Lower leg skin (tissue), 4 donors: ENCODE data around the gene APOLD1. TPM values are rescaled to one million over a fixed set of nuclear protein-coding genes. Genes with fewer than 3 reads are reported as not detected.
A peak's percentile ranks its signal among the peaks of the same experiment; 100 is the strongest.

ENCODE experiments used
- DNase-seq, 2 donors: peaks; one replicate each; pipeline ENCODE4 v3.0.0-alpha.2; 2019; ENCODE audit warnings: low spot score in 2 of 2
- H3K4me3 ChIP-seq: fragments of 200-600 bp; sonication (generic); 2 replicates; pipeline ENCODE4 v1.5.1; 2017; ENCODE audit warnings: mild to moderate bottlenecking, low read depth; ENCODE audit not compliant: poor library complexity, severe bottlenecking
- POLR2A ChIP-seq, 2 donors: fragments of 450-650 bp; IDR thresholded peaks; one replicate each; pipeline ENCODE4 v1.6.1; 2016 to 2017; ENCODE audit warnings: antibody characterized with exemption in 2 of 2, mild to moderate bottlenecking in 1 of 2, moderate library complexity in 1 of 2
- WGBS, 2 donors: methylation state at CpG; one replicate each; pipeline ENCODE4 v1.1.5; 2018; 5-methylcytosine and 5-hydroxymethylcytosine counted together
- intact Hi-C: fragments of 100-400 bp; cut with DNase I; formaldehyde crosslinking; loops from one replicate; pipeline ENCODE4 v1.15.0; 2023; ENCODE audit warnings: low total_unique reads
- total RNA-seq, 4 donors: library from RNA; depleted of rRNA; stranded (reverse); fragments of >200 nt; gene quantifications; one replicate each; pipeline ENCODE4 v1.1.0, GENCODE V29; 2016
- TF ChIP-seq, protein P1 (sequence below), 3 donors: fragments of 450-650 bp; IDR thresholded peaks; one replicate each; pipeline ENCODE4 v1.5.1; 2016; ENCODE audit warnings: antibody characterized with exemption in 3 of 3, mild to moderate bottlenecking in 3 of 3, moderate library complexity in 2 of 3

The APOLD1 gene
- total RNA-seq, 4 donors from 2014 or later, result 26.1 to 89.7 (median 34.7) TPM

DNA sequence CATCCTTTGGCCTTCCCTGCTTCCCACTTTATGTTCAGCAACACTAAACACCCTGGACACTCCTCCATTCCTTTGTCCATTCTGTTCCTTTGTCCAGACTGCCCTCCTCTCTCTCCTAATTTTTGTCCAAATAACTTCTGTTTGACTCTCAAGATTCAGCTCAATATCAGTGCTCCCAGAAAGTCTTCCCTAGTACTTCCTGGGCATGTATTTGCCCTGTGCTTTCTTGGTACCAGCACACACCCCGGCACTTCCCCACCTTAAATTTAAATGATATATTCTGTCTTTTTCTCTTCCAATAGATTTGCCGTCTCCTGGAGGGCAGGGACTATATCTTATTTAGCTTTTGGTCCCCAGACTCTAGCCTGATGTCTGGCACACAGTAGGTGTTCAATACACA lies 6.5 kb upstream of the APOLD1 start:
- intact Hi-C loops, result no loop called here
- 90 to 94% methylated on average over 2 of the region's 2 CpGs for WGBS, 2 donors
- no peak for DNase-seq
- TF ChIP-seq, protein P1, sequence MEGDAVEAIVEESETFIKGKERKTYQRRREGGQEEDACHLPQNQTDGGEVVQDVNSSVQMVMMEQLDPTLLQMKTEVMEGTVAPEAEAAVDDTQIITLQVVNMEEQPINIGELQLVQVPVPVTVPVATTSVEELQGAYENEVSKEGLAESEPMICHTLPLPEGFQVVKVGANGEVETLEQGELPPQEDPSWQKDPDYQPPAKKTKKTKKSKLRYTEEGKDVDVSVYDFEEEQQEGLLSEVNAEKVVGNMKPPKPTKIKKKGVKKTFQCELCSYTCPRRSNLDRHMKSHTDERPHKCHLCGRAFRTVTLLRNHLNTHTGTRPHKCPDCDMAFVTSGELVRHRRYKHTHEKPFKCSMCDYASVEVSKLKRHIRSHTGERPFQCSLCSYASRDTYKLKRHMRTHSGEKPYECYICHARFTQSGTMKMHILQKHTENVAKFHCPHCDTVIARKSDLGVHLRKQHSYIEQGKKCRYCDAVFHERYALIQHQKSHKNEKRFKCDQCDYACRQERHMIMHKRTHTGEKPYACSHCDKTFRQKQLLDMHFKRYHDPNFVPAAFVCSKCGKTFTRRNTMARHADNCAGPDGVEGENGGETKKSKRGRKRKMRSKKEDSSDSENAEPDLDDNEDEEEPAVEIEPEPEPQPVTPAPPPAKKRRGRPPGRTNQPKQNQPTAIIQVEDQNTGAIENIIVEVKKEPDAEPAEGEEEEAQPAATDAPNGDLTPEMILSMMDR (IDR thresholded peaks at IDR 0.05), result no peak
- TF ChIP-seq POLR2A (IDR thresholded peaks at IDR 0.05), result no peak
- no peak overlapping the region for H3K4me3 ChIP-seq

DNA sequence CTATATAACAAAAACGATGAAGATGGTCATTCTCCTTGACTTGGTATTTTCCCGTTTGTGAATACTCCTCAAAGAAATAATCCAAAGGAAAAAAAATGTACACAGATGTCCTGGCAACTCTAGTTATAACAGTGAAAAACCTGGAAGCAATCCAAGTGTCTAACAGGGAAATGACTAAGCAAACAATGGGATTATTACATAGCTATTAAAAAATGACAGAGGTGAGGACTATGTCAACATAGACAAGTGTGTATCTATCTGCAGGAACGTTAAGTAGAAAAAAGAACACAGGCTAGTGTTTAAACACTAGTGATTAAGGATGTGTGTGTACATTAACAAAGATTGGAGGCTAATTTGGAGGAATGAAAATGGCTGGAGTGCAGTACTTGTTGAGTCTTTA lies 5.9 kb upstream of the APOLD1 start:
- DNase-seq, result no peak
- intact Hi-C loops, result no loop called here
- no peak for TF ChIP-seq POLR2A (IDR thresholded peaks at IDR 0.05)
- TF ChIP-seq, protein P1 (IDR thresholded peaks at IDR 0.05), result no peak
- 14 to 26% methylated on average over 3 of the region's 3 CpGs for WGBS, 2 donors
- H3K4me3 ChIP-seq, result no peak overlapping the region

- H3K4me3 ChIP-seq, result no peak overlapping the region
- no peak for DNase-seq
- TF ChIP-seq, protein P1 (IDR thresholded peaks at IDR 0.05), result no peak
- TF ChIP-seq POLR2A (IDR thresholded peaks at IDR 0.05), result no peak
- WGBS, 2 donors, result 94% methylated on average over 2 of the region's 2 CpGs
- intact Hi-C loops, result no loop called here
These were observed 1.3 kb upstream of the APOLD1 start for GRCh38 chr12:12784116-12784515.

- DNase-seq, result no peak
- 16% methylated on average over 4 of the region's 4 CpGs for WGBS, 2 donors
- intact Hi-C loops, result no loop called here
- H3K4me3 ChIP-seq, result peak overlapping the region; percentile 58
- TF ChIP-seq, protein P1 (IDR thresholded peaks at IDR 0.05), result no peak
- TF ChIP-seq POLR2A (IDR thresholded peaks at IDR 0.05), result no peak
These were observed 869 bp downstream of the APOLD1 start for GRCh38 chr12:12786351-12786705.

DNA sequence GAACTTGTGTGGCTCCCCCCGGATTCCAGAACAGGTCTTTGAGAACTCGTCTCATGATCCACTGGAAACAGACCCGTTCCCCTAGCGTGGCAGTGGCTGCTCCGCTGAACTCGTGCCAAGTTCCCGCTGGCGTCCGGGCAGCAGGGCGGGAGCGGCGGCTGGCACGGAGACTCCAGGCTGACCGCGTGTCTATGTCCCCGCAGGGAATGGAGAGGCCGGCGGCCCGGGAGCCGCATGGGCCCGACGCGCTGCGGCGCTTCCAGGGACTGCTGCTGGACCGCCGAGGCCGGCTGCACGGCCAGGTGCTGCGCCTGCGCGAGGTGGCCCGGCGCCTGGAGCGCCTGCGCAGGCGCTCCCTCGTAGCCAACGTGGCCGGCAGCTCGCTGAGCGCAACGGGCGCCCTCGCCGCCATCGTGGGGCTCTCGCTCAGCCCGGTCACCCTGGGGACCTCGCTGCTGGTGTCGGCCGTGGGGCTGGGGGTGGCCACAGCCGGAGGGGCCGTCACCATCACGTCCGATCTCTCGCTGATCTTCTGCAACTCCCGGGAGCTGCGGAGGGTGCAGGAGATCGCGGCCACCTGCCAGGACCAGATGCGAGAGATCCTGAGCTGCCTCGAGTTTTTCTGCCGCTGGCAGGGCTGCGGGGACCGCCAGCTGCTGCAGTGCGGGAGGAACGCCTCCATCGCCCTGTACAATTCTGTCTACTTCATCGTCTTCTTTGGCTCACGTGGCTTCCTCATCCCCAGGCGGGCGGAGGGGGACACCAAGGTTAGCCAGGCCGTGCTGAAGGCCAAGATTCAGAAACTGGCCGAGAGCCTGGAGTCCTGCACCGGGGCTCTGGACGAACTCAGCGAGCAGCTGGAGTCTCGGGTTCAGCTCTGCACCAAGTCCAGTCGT lies 1.5 kb downstream of the APOLD1 start:
- intact Hi-C loops, result no loop called here
- peak overlapping the region; percentile 58 for H3K4me3 ChIP-seq
- DNase-seq, result peak; percentile 61 to 93
- 3% methylated on average over 27 to 53 of the region's 80 CpGs for WGBS, 2 donors
- TF ChIP-seq, protein P1 (IDR thresholded peaks at IDR 0.05), result no peak
- peak in 1 of 2 donors; percentile 24 for TF ChIP-seq POLR2A (IDR thresholded peaks at IDR 0.05)
